HG02623 (cell line): ENCODE results near the gene CKAP5.

Experiments
- ATAC-seq: cut with Tn5 transposase; IDR thresholded peaks from one replicate; pipeline ENCODE4 v1.9.1; 2021; ENCODE audit warnings: moderate library complexity; ENCODE audit not compliant: unreplicated experiment

The CKAP5 gene

DNA sequence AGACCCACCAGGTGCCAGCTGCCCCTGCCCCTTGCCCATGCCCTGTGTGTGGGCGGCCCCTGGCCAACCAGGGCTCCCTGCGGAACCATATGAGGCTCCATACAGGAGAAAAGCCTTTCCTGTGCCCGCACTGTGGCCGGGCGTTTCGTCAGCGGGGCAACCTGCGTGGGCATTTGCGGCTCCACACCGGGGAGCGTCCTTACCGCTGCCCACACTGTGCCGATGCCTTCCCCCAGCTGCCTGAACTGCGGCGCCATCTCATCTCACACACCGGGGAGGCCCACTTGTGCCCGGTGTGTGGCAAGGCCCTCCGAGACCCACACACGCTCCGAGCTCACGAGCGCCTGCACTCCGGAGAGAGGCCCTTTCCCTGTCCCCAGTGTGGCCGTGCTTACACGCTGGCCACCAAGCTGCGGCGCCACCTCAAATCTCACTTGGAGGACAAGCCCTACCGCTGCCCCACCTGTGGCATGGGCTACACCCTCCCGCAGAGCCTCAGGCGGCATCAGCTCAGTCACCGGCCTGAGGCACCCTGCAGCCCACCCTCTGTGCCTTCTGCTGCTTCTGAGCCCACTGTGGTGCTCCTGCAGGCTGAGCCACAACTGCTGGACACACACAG is 140.9 kb downstream of the CKAP5 start:
- ATAC-seq, result no peak

GRCh38 chr11:46701078-46701654 is 144.9 kb downstream of the CKAP5 start:
- no peak for ATAC-seq

- peak; percentile 93 for ATAC-seq
Measured at GRCh38 chr11:46700241-46701077, 145.6 kb downstream of the CKAP5 start, which contains the start of the genes ARHGAP1 and ZNF408. Gene ARHGAP1, minus strand, starts transcription at chr11:46700619. Its CDS starts 4,512 bp downstream, at chr11:46696107. Gene ZNF408, plus strand, starts transcription at chr11:46701031. Its CDS starts 17 bp downstream, at chr11:46701048.

GRCh38 chr11:46698597-46698996 is 147.5 kb downstream of the CKAP5 start:
- no peak for ATAC-seq

- no peak for ATAC-seq
Measured at GRCh38 chr11:46697723-46698122, 148.4 kb downstream of the CKAP5 start.

DNA sequence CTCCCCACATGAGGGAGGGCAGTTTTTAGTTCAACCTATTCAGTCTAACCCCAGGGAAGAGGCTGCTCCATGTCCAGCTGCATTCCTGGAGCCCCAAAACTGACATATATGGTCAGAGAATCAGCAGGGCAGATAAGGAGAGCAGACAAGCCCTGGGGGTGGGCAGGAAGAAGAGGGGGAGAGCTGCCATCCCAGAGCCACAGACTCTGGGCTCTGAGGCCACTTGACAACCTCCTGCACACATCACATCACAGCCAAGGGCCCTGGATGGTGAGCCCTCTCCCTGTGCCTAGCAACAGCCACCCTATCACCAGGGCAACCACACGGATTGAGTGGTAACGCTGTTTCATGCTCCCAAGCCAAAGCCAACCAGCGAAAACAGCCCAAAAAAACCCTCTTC is 148.8 kb downstream of the CKAP5 start:
- ATAC-seq, result no peak

DNA sequence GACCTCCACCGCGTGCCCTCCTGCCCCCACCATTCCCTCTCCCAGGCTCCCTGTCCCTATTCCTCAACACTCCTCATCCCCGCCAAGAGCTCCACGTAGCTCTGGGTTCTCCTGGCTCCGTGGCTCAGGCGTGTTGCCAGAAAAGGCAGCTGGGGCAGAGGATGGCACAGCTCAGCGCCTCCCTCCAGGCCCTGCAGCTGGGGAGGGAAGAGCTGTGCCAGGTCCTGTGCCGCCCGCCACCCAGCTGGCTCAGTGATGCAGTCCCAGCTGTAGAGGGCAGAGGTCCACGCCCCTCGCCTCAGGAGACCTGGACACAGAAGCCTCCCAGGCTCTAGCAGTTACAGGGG is 149.9 kb downstream of the CKAP5 start:
- ATAC-seq, result no peak

- ATAC-seq, result no peak
Measured at GRCh38 chr11:46695345-46696211, 150.5 kb downstream of the CKAP5 start.

GRCh38 chr11:46694607-46695006 is 151.5 kb downstream of the CKAP5 start:
- no peak for ATAC-seq

GRCh38 chr11:46694072-46694471 is 152.0 kb downstream of the CKAP5 start:
- no peak for ATAC-seq

DNA sequence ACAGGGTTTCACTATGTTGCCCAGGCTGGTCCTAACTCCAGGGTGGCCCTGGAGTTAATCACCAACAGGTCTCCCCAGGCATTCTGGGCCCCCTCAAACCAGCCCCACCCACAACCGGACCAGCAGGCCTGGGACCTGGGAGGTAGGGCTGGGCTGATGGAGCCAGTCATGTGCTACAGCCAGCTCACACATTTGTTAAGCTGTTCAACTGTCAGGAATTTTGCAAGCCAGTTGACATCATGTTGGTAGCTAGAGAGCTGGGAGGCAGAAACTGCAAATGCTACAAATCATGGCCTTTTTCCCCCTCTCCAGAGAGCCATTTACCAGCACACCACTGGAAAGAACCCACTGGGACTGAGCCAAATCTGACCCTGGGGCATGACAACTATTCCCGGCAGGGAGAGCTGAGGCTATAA is 152.5 kb downstream of the CKAP5 start:
- ATAC-seq, result no peak
